ENCODE measurements around the gene ANK3. TPM values are rescaled to one million over a fixed set of nuclear protein-coding genes. Genes with fewer than 3 reads are reported as not detected.

Gene ANK3
- total RNA-seq, 2 donors from 2014 or later = 65.0 to 79.5 TPM

DNA sequence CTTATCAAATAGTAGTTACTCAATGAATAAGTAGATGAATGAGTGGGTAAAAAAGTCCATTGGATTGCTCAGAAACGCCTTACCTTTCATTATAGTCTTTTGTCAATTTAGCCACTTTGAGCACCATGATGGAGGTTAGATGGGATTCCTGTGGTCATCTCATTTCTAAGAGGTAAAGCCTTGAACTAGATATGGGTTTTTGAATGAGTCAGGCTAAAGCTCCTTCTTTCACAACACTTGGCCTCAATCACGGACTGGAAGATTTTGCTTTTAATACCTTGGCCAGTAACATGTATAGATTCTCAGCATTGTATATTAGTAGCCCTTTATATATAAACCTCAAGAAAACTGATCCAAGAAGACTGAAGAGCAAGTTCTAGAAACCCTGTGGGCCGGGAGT lies 383.6 kb downstream of the ANK3 start:
- Histone ChIP-seq H3K4me1 (ENCODE audit: control insufficient read depth, insufficient read depth, low read length) (peaks cover 3% of the 10 kb centered on the region), H3K9ac (ENCODE audit: extremely low read depth, low read length, poor library complexity, severe bottlenecking) (no peak overlapping the region), H3K4me3 (ENCODE audit: low read length) (no peak overlapping the region), H3K27ac (ENCODE audit: low read depth, low read length) (no peak overlapping the region), H3K36me3 (ENCODE audit: control insufficient read depth, insufficient read depth, low read length) (no peaks in the 10 kb centered on the region), H3K9me3 (ENCODE audit: control insufficient read depth, low read length) (no peaks in the 10 kb centered on the region), H3K27me3 (ENCODE audit: control insufficient read depth, insufficient read depth, low read length, poor library complexity, severe bottlenecking) (no peaks in the 10 kb centered on the region)
- no peak overlapping the region for H3K27ac Mint-ChIP-seq
- H3K27me3 Mint-ChIP-seq (ENCODE audit: insufficient read depth) = no peaks in the 10 kb centered on the region
- no peaks in the 10 kb centered on the region for H3K36me3 Mint-ChIP-seq (ENCODE audit: low read depth)
- TF ChIP-seq, protein P1, sequence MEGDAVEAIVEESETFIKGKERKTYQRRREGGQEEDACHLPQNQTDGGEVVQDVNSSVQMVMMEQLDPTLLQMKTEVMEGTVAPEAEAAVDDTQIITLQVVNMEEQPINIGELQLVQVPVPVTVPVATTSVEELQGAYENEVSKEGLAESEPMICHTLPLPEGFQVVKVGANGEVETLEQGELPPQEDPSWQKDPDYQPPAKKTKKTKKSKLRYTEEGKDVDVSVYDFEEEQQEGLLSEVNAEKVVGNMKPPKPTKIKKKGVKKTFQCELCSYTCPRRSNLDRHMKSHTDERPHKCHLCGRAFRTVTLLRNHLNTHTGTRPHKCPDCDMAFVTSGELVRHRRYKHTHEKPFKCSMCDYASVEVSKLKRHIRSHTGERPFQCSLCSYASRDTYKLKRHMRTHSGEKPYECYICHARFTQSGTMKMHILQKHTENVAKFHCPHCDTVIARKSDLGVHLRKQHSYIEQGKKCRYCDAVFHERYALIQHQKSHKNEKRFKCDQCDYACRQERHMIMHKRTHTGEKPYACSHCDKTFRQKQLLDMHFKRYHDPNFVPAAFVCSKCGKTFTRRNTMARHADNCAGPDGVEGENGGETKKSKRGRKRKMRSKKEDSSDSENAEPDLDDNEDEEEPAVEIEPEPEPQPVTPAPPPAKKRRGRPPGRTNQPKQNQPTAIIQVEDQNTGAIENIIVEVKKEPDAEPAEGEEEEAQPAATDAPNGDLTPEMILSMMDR (conservative IDR thresholded peaks at IDR 0.05) = no peak
- 91% methylated on average over 2 of the region's 3 CpGs; no CpG with 5 or more reads in 1 of the 2 experiments for WGBS, 2 experiments (ENCODE audit: insufficient coverage in 1 of 2, insufficient read length in 1 of 2)
- DNase-seq = no peak
- peaks cover 10% of the 10 kb centered on the region for H3K4me1 Mint-ChIP-seq
- H3K9me3 Mint-ChIP-seq = no peaks in the 10 kb centered on the region
- no peak overlapping the region for H3K4me3 Mint-ChIP-seq

DNA sequence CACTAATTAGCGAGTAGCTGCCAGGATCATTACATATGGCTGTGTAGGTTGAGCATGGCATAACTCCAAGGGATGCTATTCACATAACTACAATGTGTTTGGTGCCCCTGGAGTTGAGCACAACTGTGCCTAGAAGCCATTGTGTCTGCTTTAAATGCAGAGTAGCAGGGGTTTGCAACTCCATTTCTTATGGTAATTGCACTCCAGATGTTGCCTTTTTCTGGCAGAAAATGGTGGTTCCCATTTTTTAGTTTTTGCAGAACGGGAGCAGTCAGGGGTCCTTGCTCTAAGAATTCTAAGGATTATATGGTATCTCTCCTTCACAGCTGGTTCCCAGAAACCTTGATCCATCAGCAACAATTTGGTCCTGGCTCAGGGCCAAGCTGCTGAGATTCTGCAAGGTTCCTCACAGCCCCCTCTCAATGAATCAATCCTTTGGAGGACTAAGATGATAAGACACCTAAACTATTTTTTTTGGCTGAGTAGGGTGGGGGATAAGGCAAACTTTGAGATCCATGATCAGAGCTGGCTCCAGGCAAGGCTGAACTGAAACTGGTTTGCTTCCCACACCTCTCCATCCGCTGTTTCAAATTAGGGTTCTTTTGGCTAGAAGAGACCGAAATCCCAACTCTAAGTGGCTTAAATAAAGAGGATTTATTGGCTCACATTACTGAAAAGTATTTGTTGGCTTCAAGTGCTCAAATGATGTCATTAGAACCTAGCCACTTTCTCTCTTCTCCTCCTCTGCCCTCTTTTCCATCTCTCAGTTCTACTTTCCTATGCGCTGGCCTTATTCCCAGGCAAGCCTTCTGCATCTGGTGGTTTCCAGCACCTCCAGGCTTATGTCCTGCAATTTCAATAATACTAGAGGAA lies 385.8 kb downstream of the ANK3 start:
- Mint-ChIP-seq H3K4me3 (no peak overlapping the region), H3K27me3 (ENCODE audit: insufficient read depth) (no peaks in the 10 kb centered on the region), H3K27ac (no peak overlapping the region), H3K9me3 (no peaks in the 10 kb centered on the region), H3K36me3 (ENCODE audit: low read depth) (no peaks in the 10 kb centered on the region), H3K4me1 (peaks cover 10% of the 10 kb centered on the region)
- no peak overlapping the region for H3K9ac ChIP-seq (ENCODE audit: extremely low read depth, low read length, poor library complexity, severe bottlenecking)
- H3K36me3 ChIP-seq (ENCODE audit: control insufficient read depth, insufficient read depth, low read length) = no peaks in the 10 kb centered on the region
- no peaks in the 10 kb centered on the region for H3K27me3 ChIP-seq (ENCODE audit: control insufficient read depth, insufficient read depth, low read length, poor library complexity, severe bottlenecking)
- WGBS, 2 experiments (ENCODE audit: insufficient coverage in 1 of 2, insufficient read length in 1 of 2) = 10 to 65% methylated on average over 1 to 5 of the region's 5 CpGs
- no peaks in the 10 kb centered on the region for H3K9me3 ChIP-seq (ENCODE audit: control insufficient read depth, low read length)
- H3K4me1 ChIP-seq (ENCODE audit: control insufficient read depth, insufficient read depth, low read length) = peaks cover 3% of the 10 kb centered on the region
- no peak overlapping the region for H3K4me3 ChIP-seq (ENCODE audit: low read length)
- DNase-seq = no peak
- TF ChIP-seq, protein P1 (conservative IDR thresholded peaks at IDR 0.05) = no peak
- no peak overlapping the region for H3K27ac ChIP-seq (ENCODE audit: low read depth, low read length)

DNA sequence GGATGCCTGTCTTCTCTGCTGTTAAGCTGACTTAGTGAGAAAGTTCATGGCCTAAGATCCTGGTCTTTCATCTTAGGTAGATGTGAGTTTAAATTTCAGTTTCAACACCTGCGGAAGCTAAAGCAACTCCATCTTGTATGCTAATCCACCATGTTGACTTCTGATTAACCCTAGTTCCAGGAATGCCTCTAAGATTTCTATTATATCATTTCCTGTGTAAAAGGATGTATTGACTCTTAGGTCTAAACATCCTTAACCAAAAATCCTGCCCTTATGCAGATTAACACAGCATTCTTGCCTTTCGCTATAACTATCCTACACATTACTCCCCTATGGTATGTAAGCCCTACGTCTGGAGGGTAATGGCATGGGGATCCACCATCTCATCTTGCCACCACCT lies 388.9 kb downstream of the ANK3 start:
- Histone ChIP-seq H3K4me1 (ENCODE audit: control insufficient read depth, insufficient read depth, low read length) (peaks cover 3% of the 10 kb centered on the region), H3K4me3 (ENCODE audit: low read length) (no peak overlapping the region), H3K27me3 (ENCODE audit: control insufficient read depth, insufficient read depth, low read length, poor library complexity, severe bottlenecking) (no peaks in the 10 kb centered on the region), H3K36me3 (ENCODE audit: control insufficient read depth, insufficient read depth, low read length) (no peaks in the 10 kb centered on the region), H3K9ac (ENCODE audit: extremely low read depth, low read length, poor library complexity, severe bottlenecking) (no peak overlapping the region), H3K27ac (ENCODE audit: low read depth, low read length) (no peak overlapping the region), H3K9me3 (ENCODE audit: control insufficient read depth, low read length) (no peaks in the 10 kb centered on the region)
- no peak for DNase-seq
- H3K4me3 Mint-ChIP-seq = no peak overlapping the region
- TF ChIP-seq, protein P1 (conservative IDR thresholded peaks at IDR 0.05) = no peak
- no peaks in the 10 kb centered on the region for H3K27me3 Mint-ChIP-seq (ENCODE audit: insufficient read depth)
- no peaks in the 10 kb centered on the region for H3K9me3 Mint-ChIP-seq
- no peaks in the 10 kb centered on the region for H3K36me3 Mint-ChIP-seq (ENCODE audit: low read depth)
- no peak overlapping the region for H3K27ac Mint-ChIP-seq
- H3K4me1 Mint-ChIP-seq = peaks cover 10% of the 10 kb centered on the region
- 95% methylated on average over 3 of the region's 3 CpGs; no CpG with 5 or more reads in 1 of the 2 experiments for WGBS, 2 experiments (ENCODE audit: insufficient coverage in 1 of 2, insufficient read length in 1 of 2)
